Suprapubic skin (tissue), 3 donors: ENCODE data around the gene CLCNKB.

Experiments used
- POLR2A ChIP-seq, 2 donors: fragments of 450-650 bp; IDR thresholded peaks; one replicate each; pipeline ENCODE4 v1.6.1; 2017; ENCODE audit warnings: antibody characterized with exemption in 2 of 2, mild to moderate bottlenecking in 2 of 2, moderate library complexity in 2 of 2
- TF ChIP-seq, protein P1 (sequence below), 2 donors: fragments of 200-600 bp in 1 of 2; fragments of 450-650 bp in 1 of 2; sonication (generic) in 1 of 2; IDR thresholded peaks; one replicate each; pipeline ENCODE4 v1.5.1; 2016 to 2019; ENCODE audit warnings: antibody characterized with exemption in 2 of 2, mild to moderate bottlenecking in 1 of 2, moderate library complexity in 1 of 2

DNA sequence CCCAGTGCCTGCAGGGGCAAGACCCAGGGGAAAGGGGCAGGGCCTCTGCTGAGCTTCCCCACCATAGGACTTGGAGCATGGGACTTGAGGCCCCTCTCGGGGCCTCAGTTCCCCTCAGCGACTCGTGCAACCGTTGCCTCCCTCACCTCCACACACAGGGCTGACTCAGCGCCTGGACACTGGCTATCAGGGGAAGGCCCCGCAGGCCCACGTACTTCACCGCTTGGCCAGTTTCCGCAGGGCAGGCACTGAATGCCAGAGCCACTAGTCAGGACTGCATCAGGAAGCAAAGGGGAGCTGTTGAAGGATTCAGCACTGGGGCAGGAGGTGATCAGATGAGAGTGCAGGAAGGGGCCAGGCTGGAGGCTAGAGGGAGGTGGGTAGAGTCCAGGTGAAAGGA is 45.4 kb downstream of the CLCNKB start:
- TF ChIP-seq, protein P1, sequence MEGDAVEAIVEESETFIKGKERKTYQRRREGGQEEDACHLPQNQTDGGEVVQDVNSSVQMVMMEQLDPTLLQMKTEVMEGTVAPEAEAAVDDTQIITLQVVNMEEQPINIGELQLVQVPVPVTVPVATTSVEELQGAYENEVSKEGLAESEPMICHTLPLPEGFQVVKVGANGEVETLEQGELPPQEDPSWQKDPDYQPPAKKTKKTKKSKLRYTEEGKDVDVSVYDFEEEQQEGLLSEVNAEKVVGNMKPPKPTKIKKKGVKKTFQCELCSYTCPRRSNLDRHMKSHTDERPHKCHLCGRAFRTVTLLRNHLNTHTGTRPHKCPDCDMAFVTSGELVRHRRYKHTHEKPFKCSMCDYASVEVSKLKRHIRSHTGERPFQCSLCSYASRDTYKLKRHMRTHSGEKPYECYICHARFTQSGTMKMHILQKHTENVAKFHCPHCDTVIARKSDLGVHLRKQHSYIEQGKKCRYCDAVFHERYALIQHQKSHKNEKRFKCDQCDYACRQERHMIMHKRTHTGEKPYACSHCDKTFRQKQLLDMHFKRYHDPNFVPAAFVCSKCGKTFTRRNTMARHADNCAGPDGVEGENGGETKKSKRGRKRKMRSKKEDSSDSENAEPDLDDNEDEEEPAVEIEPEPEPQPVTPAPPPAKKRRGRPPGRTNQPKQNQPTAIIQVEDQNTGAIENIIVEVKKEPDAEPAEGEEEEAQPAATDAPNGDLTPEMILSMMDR (IDR thresholded peaks at IDR 0.05) = no peak
- no peak for TF ChIP-seq POLR2A (IDR thresholded peaks at IDR 0.05)
